NCI-H187 (cell line): ENCODE results near the gene TECPR1.

Experiments
- DNase-seq, 2 experiments: peaks; one replicate each; lab custom pipeline; 2025; lab: John Stamatoyannopoulos, UW

TECPR1 gene

GRCh38 chr7:98189559-98189958, 62.5 kb downstream of the TECPR1 start:
- DNase-seq: no peak

GRCh38 chr7:98187138-98187502, 64.9 kb downstream of the TECPR1 start:
- DNase-seq: no peak

GRCh38 chr7:98186452-98187137, 65.4 kb downstream of the TECPR1 start:
- DNase-seq: no peak

GRCh38 chr7:98185101-98185500, 66.9 kb downstream of the TECPR1 start:
- no peak for DNase-seq

GRCh38 chr7:98180751-98181150, 71.3 kb downstream of the TECPR1 start:
- no peak for DNase-seq

- DNase-seq: no peak
Measured at GRCh38 chr7:98178762-98179490, 73.1 kb downstream of the TECPR1 start.

GRCh38 chr7:98178321-98178720, 73.7 kb downstream of the TECPR1 start:
- no peak for DNase-seq

- no peak for DNase-seq
Measured at GRCh38 chr7:98177553-98177952, 74.5 kb downstream of the TECPR1 start.

GRCh38 chr7:98175260-98175940, 76.6 kb downstream of the TECPR1 start:
- DNase-seq: no peak

- DNase-seq: no peak
Measured at GRCh38 chr7:98174334-98175259, 77.4 kb downstream of the TECPR1 start.

GRCh38 chr7:98171449-98171848, 80.6 kb downstream of the TECPR1 start:
- DNase-seq: no peak

GRCh38 chr7:98170966-98171365, 81.1 kb downstream of the TECPR1 start:
- no peak for DNase-seq

- no peak for DNase-seq
Measured at GRCh38 chr7:98168904-98169621, 83.0 kb downstream of the TECPR1 start.

GRCh38 chr7:98168181-98168903, 83.7 kb downstream of the TECPR1 start:
- no peak for DNase-seq

- DNase-seq: no peak
Measured at GRCh38 chr7:98167653-98168052, 84.4 kb downstream of the TECPR1 start.

GRCh38 chr7:98166668-98166970, 85.4 kb downstream of the TECPR1 start:
- no peak for DNase-seq

GRCh38 chr7:98165827-98166667, 86.0 kb downstream of the TECPR1 start:
- DNase-seq: no peak
